ENCODE measurements around the gene MITF.

The MITF gene

GRCh38 chr3:69842351-69842750, 103.1 kb downstream of the MITF start:
- no peak for DNase-seq

- no peak for DNase-seq
Measured at GRCh38 chr3:69842789-69843188, 103.5 kb downstream of the MITF start.

- DNase-seq: no peak
Measured at GRCh38 chr3:69844706-69845105, 105.4 kb downstream of the MITF start.

GRCh38 chr3:69847303-69847702, 108.0 kb downstream of the MITF start:
- DNase-seq: no peak

- no peak for DNase-seq
Measured at GRCh38 chr3:69848113-69848512, 108.8 kb downstream of the MITF start.

GRCh38 chr3:69850849-69851248, 111.6 kb downstream of the MITF start:
- DNase-seq: no peak

GRCh38 chr3:69853027-69853426, 113.8 kb downstream of the MITF start:
- DNase-seq: no peak

- DNase-seq: no peak
Measured at GRCh38 chr3:69855436-69856162, 116.3 kb downstream of the MITF start.

- no peak for DNase-seq
Measured at GRCh38 chr3:69856965-69857705, 117.9 kb downstream of the MITF start.

- no peak for DNase-seq
Measured at GRCh38 chr3:69861556-69861955, 122.3 kb downstream of the MITF start.

GRCh38 chr3:69864141-69864540, 124.9 kb downstream of the MITF start:
- DNase-seq: no peak

GRCh38 chr3:69864766-69865165, 125.5 kb downstream of the MITF start:
- DNase-seq: no peak

GRCh38 chr3:69865925-69866679, 126.8 kb downstream of the MITF start:
- DNase-seq: no peak

- DNase-seq: no peak
Measured at GRCh38 chr3:69866988-69867720, 127.9 kb downstream of the MITF start.

GRCh38 chr3:69867941-69868505, 128.8 kb downstream of the MITF start:
- no peak for DNase-seq

GRCh38 chr3:69868841-69869420, 129.7 kb downstream of the MITF start:
- DNase-seq: no peak

GRCh38 chr3:69869643-69870042, 130.4 kb downstream of the MITF start:
- DNase-seq: no peak

GRCh38 chr3:69871251-69871650, 132.0 kb downstream of the MITF start:
- no peak for DNase-seq

GRCh38 chr3:69871868-69872267, 132.6 kb downstream of the MITF start:
- DNase-seq: no peak

- DNase-seq: no peak
Measured at GRCh38 chr3:69872783-69873378, 133.6 kb downstream of the MITF start.

GRCh38 chr3:69876073-69876472, 136.8 kb downstream of the MITF start:
- DNase-seq: no peak

GRCh38 chr3:69878254-69878653, 139.0 kb downstream of the MITF start:
- no peak for DNase-seq

Data from activated naive CD4-positive, alpha-beta T cell (primary cell).